Keratinocyte (primary cell): ENCODE measurements around the gene ASTL. TPM values are rescaled to one million over a fixed set of nuclear protein-coding genes. Genes with fewer than 3 reads are reported as not detected.
"Not testable (repeated sequence)": the region's sequence is repeated elsewhere in the genome, so short reads cannot be mapped to it uniquely, and the experiment has no call there.

Experiments used
- DNase-seq: peaks from one replicate; pipeline ENCODE4 v3.0.0-alpha.2; 2011; ENCODE audit warnings: low read depth, missing footprints, low spot score
- FAIRE-seq: peaks from 2 replicates; lab custom pipeline; 2011; peaks lifted over from hg19 to GRCh38; lab: Jason Lieb, UNC
- H2AFZ ChIP-seq: 2 replicates; pipeline ENCODE4 v1.6.0; 2012; ENCODE audit warnings: low read length, control low read depth, inconsistent platforms; ENCODE audit not compliant: control insufficient read depth
- H3K27ac ChIP-seq: 2 replicates; pipeline ENCODE4 v1.5.1; 2011; ENCODE audit warnings: low read length; ENCODE audit not compliant: control insufficient read depth, insufficient read depth
- H3K27me3 ChIP-seq: 3 replicates; pipeline ENCODE4 v1.6.0; 2011; ENCODE audit warnings: low read length; ENCODE audit not compliant: control insufficient read depth, insufficient read depth; ENCODE audit errors: extremely low read depth
- H3K36me3 ChIP-seq, 2 experiments: 2 replicates in 1 of 2; 3 replicates in 1 of 2; pipeline ENCODE4 v1.5.1; 2011; ENCODE audit warnings: low read length in 2 of 2, mild to moderate bottlenecking in 1 of 2; ENCODE audit not compliant: control insufficient read depth in 2 of 2, insufficient read depth in 2 of 2; ENCODE audit errors: extremely low read depth in 1 of 2
- H3K4me1 ChIP-seq: 3 replicates; pipeline ENCODE4 v1.5.1; 2011; ENCODE audit warnings: low read length; ENCODE audit not compliant: control insufficient read depth, insufficient read depth; ENCODE audit errors: extremely low read depth
- H3K4me2 ChIP-seq: 3 replicates; pipeline ENCODE4 v1.6.0; 2011; ENCODE audit warnings: low read depth, low read length; ENCODE audit not compliant: control insufficient read depth, insufficient read depth; ENCODE audit errors: extremely low read depth
- H3K4me3 ChIP-seq, 3 experiments: fragments of 200-600 bp in 1 of 3; sonication (generic) in 1 of 3; 2 replicates in 2 of 3; 3 replicates in 1 of 3; pipeline ENCODE4 v1.5.1; 2011 to 2016; ENCODE audit warnings: low read length in 3 of 3, mild to moderate bottlenecking in 3 of 3, control low read depth in 2 of 3, inconsistent platforms in 1 of 3, low read depth in 1 of 3, mixed read lengths in 1 of 3, mixed run types in 1 of 3, moderate library complexity in 1 of 3; ENCODE audit not compliant: control insufficient read depth in 2 of 3, insufficient read depth in 2 of 3; ENCODE audit errors: extremely low read depth in 1 of 3
- H3K79me2 ChIP-seq: 2 replicates; pipeline ENCODE4 v1.6.0; 2012; ENCODE audit warnings: low read length; ENCODE audit not compliant: control insufficient read depth, insufficient read depth
- H3K9ac ChIP-seq: 3 replicates; pipeline ENCODE4 v1.6.0; 2011; ENCODE audit warnings: low read length; ENCODE audit not compliant: control insufficient read depth, insufficient read depth; ENCODE audit errors: extremely low read depth
- H3K9me1 ChIP-seq: 3 replicates; pipeline ENCODE4 v1.6.0; 2011; ENCODE audit warnings: low read length; ENCODE audit not compliant: control insufficient read depth, insufficient read depth; ENCODE audit errors: extremely low read depth
- H3K9me3 ChIP-seq: 2 replicates; pipeline ENCODE4 v1.5.1; 2012; ENCODE audit warnings: low read depth, low read length; ENCODE audit not compliant: control insufficient read depth
- H4K20me1 ChIP-seq: 3 replicates; pipeline ENCODE4 v1.6.0; 2011; ENCODE audit warnings: low read length; ENCODE audit not compliant: control insufficient read depth, insufficient read depth; ENCODE audit errors: extremely low read depth
- EZH2 ChIP-seq: IDR thresholded peaks from one replicate; pipeline ENCODE4 v1.6.1; 2012; ENCODE audit warnings: inconsistent platforms, mild to moderate bottlenecking, low read length, moderate library complexity
- dilution Hi-C: fragments of 300-500 bp; cut with MboI; formaldehyde crosslinking; loops from one replicate; pipeline ENCODE4 v1.7.0; 2020; ENCODE audit warnings: low sequenced_read_pairs; ENCODE audit not compliant: extremely low pct_ligation_motif_present
- polyA plus RNA-seq, 5 experiments: library from polyadenylated mRNA; depleted of rRNA in 3 of 5; stranded (reverse) in 3 of 5; stranded (forward) in 1 of 5; unstranded in 1 of 5; fragments of >200 nt; gene quantifications; 1 replicate in 1 of 5; 2 replicates in 3 of 5; 3 replicates in 1 of 5; pipeline versions ENCODE4 v1.2.1 to v1.2.3, GENCODE V29; 2011 to 2012; ENCODE audit warnings: missing spikeins in 2 of 5, low read depth in 1 of 5, low replicate concordance in 1 of 5
- TF ChIP-seq, protein P1 (sequence below), 3 experiments: IDR thresholded peaks in 1 of 3; conservative IDR thresholded peaks in 1 of 3; optimal IDR thresholded peaks in 1 of 3; 2 replicates in 2 of 3; 3 replicates in 1 of 3; pipeline versions ENCODE3 to v1.5.1; 2011; ENCODE audit warnings: low read length in 3 of 3, mild to moderate bottlenecking in 3 of 3, moderate library complexity in 2 of 3, control low read depth in 1 of 3, inconsistent platforms in 1 of 3; ENCODE audit not compliant: insufficient read depth in 2 of 3; ENCODE audit errors: extremely low read depth in 1 of 3

ASTL gene
- polyA plus RNA-seq, 1 donor (not counting 4 experiments of a cell fraction or from before 2014, with no cell fraction given), result not detected

DNA sequence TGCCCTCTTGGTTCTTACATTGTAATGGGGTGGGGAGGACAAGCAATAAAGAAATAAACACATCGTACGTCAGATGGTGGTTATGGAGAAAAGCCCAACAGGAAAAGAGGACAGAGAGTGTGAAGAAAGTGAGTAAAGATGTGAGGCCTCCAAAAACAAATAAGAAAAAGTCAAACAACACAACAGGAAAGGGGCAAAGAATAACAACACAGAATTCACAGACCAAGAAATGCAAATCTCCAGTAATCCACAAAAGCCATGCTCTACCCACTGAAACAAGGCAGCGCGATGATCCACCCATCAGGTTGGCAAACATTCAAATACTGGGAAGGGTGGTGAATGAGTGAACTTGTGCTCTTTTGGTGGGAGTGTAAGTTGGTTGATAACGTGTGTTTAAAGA lies 23.6 kb upstream of the ASTL start:
- Histone ChIP-seq H3K9me3 (no peaks in the 10 kb centered on the region), H2AFZ (no peak overlapping the region), H4K20me1 (no peaks in the 10 kb centered on the region), H3K4me1 (no peaks in the 10 kb centered on the region), H3K36me3 (no peaks in the 10 kb centered on the region), H3K4me2 (no peak overlapping the region), H3K27me3 (peaks cover 15% of the 10 kb centered on the region), H3K27ac (no peak overlapping the region), H3K9me1 (no peaks in the 10 kb centered on the region), H3K79me2 (no peaks in the 10 kb centered on the region), H3K9ac (no peak overlapping the region), H3K4me3 (no peak overlapping the region)
- DNase-seq (no peak), FAIRE-seq (no peak)
- no peak for TF ChIP-seq EZH2
- TF ChIP-seq, protein P1, sequence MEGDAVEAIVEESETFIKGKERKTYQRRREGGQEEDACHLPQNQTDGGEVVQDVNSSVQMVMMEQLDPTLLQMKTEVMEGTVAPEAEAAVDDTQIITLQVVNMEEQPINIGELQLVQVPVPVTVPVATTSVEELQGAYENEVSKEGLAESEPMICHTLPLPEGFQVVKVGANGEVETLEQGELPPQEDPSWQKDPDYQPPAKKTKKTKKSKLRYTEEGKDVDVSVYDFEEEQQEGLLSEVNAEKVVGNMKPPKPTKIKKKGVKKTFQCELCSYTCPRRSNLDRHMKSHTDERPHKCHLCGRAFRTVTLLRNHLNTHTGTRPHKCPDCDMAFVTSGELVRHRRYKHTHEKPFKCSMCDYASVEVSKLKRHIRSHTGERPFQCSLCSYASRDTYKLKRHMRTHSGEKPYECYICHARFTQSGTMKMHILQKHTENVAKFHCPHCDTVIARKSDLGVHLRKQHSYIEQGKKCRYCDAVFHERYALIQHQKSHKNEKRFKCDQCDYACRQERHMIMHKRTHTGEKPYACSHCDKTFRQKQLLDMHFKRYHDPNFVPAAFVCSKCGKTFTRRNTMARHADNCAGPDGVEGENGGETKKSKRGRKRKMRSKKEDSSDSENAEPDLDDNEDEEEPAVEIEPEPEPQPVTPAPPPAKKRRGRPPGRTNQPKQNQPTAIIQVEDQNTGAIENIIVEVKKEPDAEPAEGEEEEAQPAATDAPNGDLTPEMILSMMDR (optimal IDR thresholded peaks at IDR 0.05 in 1 of 3, IDR thresholded peaks at IDR 0.05 in 1 of 3, conservative IDR thresholded peaks at IDR 0.05 in 1 of 3; ENCODE audit: extremely low read depth in 1 of 3, insufficient read depth in 2 of 3, low read length in 3 of 3), result no peak
- dilution Hi-C loops, result no loop called here

DNA sequence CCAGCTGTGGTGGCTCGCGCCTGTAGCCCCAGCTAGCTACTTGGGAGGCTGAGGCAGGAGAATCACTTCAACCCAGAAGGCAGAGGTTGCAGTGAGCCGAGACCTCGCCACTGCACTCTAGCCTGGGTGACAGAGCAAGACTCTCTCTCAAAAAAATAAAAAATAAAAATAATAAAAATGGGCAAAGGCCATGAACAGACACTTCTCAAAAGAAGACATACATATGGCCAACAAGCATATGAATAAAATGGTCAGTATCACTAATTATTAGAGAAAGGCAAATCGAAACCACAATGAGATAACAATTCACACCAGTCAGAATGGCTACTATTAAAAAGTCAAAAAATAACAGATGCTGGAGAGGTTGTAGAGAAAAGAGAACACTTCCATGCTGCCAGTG lies 22.1 kb upstream of the ASTL start:
- H3K4me2 ChIP-seq, H3K4me3 ChIP-seq, H3K79me2 ChIP-seq, H4K20me1 ChIP-seq, DNase-seq, H3K9me3 ChIP-seq, H3K9ac ChIP-seq, dilution Hi-C loops, H3K36me3 ChIP-seq, H2AFZ ChIP-seq, FAIRE-seq, H3K27ac ChIP-seq, H3K4me1 ChIP-seq, H3K9me1 ChIP-seq: not testable (repeated sequence)
- H3K27me3 ChIP-seq, result peaks cover 22% of the 10 kb centered on the region

DNA sequence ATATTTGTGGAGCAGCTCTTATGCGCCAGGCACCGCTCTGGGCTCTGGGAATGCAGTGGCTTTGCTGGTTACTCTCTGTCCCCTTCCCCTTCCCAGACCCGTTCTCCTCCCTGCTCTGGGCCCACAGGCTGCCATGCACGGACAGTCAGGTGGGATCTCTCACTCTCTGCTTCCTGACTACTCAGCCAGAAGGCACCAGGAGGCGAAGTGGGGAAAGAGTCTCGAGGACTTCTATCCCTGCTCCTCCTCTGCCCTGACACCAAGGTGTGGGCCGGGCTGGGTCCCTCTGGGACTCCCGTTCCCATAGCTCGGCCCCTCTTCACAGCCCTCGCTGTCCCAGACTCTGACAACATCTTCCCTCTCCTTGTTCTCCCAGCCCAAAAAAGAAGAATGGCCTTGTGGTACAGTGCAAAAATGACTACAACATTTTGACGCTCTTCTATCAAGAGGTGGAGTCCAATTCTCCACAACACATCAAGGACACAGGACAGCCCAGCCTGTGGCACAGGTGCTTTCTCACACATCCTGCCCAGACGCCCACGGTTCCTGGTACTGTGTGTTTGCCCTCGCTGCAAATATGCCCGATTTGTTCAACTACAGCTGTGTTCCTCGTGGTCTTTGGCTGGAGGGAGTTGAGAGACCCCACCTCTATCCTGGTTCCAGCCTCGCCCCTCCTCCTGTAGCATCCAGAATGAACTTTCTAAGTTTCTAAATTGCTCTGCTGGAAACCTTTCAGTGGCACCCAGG lies 21.0 kb upstream of the ASTL start:
- H3K4me3 ChIP-seq, result no peak overlapping the region
- no peaks in the 10 kb centered on the region for H3K4me1 ChIP-seq
- H3K79me2 ChIP-seq, result no peaks in the 10 kb centered on the region
- TF ChIP-seq EZH2, result no peak
- TF ChIP-seq, protein P1 (optimal IDR thresholded peaks at IDR 0.05 in 1 of 3, IDR thresholded peaks at IDR 0.05 in 1 of 3, conservative IDR thresholded peaks at IDR 0.05 in 1 of 3; ENCODE audit: extremely low read depth in 1 of 3, insufficient read depth in 2 of 3, low read length in 3 of 3), result no peak
- H3K36me3 ChIP-seq, result no peaks in the 10 kb centered on the region
- no peak for FAIRE-seq
- no peak for DNase-seq
- peaks cover 26% of the 10 kb centered on the region for H3K27me3 ChIP-seq
- H3K4me2 ChIP-seq, result no peak overlapping the region
- no peak overlapping the region for H3K9ac ChIP-seq
- H3K27ac ChIP-seq, result no peak overlapping the region
- no peak overlapping the region for H2AFZ ChIP-seq
- dilution Hi-C loops, result no loop called here
- no peaks in the 10 kb centered on the region for H3K9me3 ChIP-seq
- no peaks in the 10 kb centered on the region for H3K9me1 ChIP-seq
- no peaks in the 10 kb centered on the region for H4K20me1 ChIP-seq
